ENCODE results near the gene COPS4. TPM values are rescaled to one million over a fixed set of nuclear protein-coding genes. Genes with fewer than 3 reads are reported as not detected.
"Not testable (repeated sequence)": the region's sequence is repeated elsewhere in the genome, so short reads cannot be mapped to it uniquely, and the experiment has no call there.

Gene COPS4
- total RNA-seq, 6 donors from 2014 or later: 9.4 to 50.9 (median 33.3) TPM

GRCh38 chr4:83075311-83076095 is 40.5 kb downstream of the COPS4 start:
- no peak for TF ChIP-seq POLR2A (IDR thresholded peaks at IDR 0.05)
- no peak for TF ChIP-seq POLR2AphosphoS5 (IDR thresholded peaks at IDR 0.05)
- TF ChIP-seq EP300 (IDR thresholded peaks at IDR 0.05): no peak
- no peak for TF ChIP-seq CTCF (IDR thresholded peaks at IDR 0.05)
- Histone ChIP-seq H3K9me3 (no peaks in the 10 kb centered on the region), H3K4me1 (no peaks in the 10 kb centered on the region), H3K36me3 (peaks cover 0 to 36% (median 19%) of the 10 kb centered on the region in 4 donors), H3K27ac (no peak overlapping the region), H3K27me3 (no peaks in the 10 kb centered on the region), H3K4me3 (no peak overlapping the region)
- ATAC-seq (ENCODE audit: low FRiP score in 2 of 2) (peak in 1 of 2 donors; percentile 36), DNase-seq (no peak)
- WGBS, 2 donors: 69 to 72% methylated on average over 4 of the region's 4 CpGs

- ATAC-seq (ENCODE audit: low FRiP score in 2 of 2) (no peak), DNase-seq (no peak)
- Histone ChIP-seq H3K4me1 (peaks cover 0 to 13% (median 3%) of the 10 kb centered on the region in 4 donors), H3K4me3 (no peak overlapping the region), H3K36me3 (peaks cover 0 to 12% (median 9%) of the 10 kb centered on the region in 4 donors), H3K27ac (no peak overlapping the region), H3K27me3 (no peaks in the 10 kb centered on the region), H3K9me3 (no peaks in the 10 kb centered on the region)
- 86 to 91% methylated on average over 6 of the region's 6 CpGs for WGBS, 2 donors
- no peak for TF ChIP-seq EP300 (IDR thresholded peaks at IDR 0.05)
- TF ChIP-seq POLR2AphosphoS5 (IDR thresholded peaks at IDR 0.05): no peak
- no peak for TF ChIP-seq CTCF (IDR thresholded peaks at IDR 0.05)
- TF ChIP-seq POLR2A (IDR thresholded peaks at IDR 0.05): no peak
Measured at GRCh38 chr4:83080561-83080960, 45.6 kb downstream of the COPS4 start.

- ATAC-seq (ENCODE audit: low FRiP score in 2 of 2): peak in 1 of 2 donors; percentile 30
- 73 to 92% methylated on average over 3 to 4 of the region's 4 CpGs for WGBS, 2 donors
Measured at GRCh38 chr4:83082777-83083176, 47.8 kb downstream of the COPS4 start.

GRCh38 chr4:83083925-83084475 is 49.0 kb downstream of the COPS4 start:
- 54 to 55% methylated on average over 4 to 9 of the region's 11 CpGs for WGBS, 2 donors
- no peaks in the 10 kb centered on the region for H3K27me3 ChIP-seq
- H3K9me3 ChIP-seq: no peaks in the 10 kb centered on the region
- H3K4me1 ChIP-seq: peaks cover 0 to 13% (median 3%) of the 10 kb centered on the region in 4 donors
- H3K4me3 ChIP-seq: no peak overlapping the region
- ATAC-seq (ENCODE audit: low FRiP score in 2 of 2) (peak; percentile 80 to 81), DNase-seq (peak in 1 of 2 donors; percentile 40)
- H3K36me3 ChIP-seq: peaks cover 0 to 4% (median 0%) of the 10 kb centered on the region in 4 donors
- TF ChIP-seq POLR2AphosphoS5 (IDR thresholded peaks at IDR 0.05) (no peak), CTCF (IDR thresholded peaks at IDR 0.05) (peak in 2 of 6 experiments; percentile 29 to 36)
- peak overlapping the region in 1 of 4 donors; percentile 71 for H3K27ac ChIP-seq

More at GRCh38 chr4:83082777-83083176, 47.8 kb downstream of the COPS4 start:
- no peak for TF ChIP-seq POLR2A (IDR thresholded peaks at IDR 0.05)
- TF ChIP-seq EP300 (IDR thresholded peaks at IDR 0.05): no peak
- no peak for TF ChIP-seq CTCF (IDR thresholded peaks at IDR 0.05)
- TF ChIP-seq POLR2AphosphoS5 (IDR thresholded peaks at IDR 0.05): no peak
- DNase-seq: peak in 1 of 2 donors; percentile 24
- Histone ChIP-seq H3K36me3 (no peaks in the 10 kb centered on the region), H3K9me3 (no peaks in the 10 kb centered on the region), H3K27ac (peak overlapping the region in 2 of 4 donors; percentile 22 to 71), H3K4me3 (no peak overlapping the region), H3K27me3 (no peaks in the 10 kb centered on the region), H3K4me1 (peaks cover 0 to 13% (median 3%) of the 10 kb centered on the region in 4 donors)

GRCh38 chr4:83084956-83085355 is 50.0 kb downstream of the COPS4 start:
- 86 to 87% methylated on average over 12 of the region's 12 CpGs for WGBS, 2 donors
- not testable (repeated sequence) for H3K27ac ChIP-seq; H3K27me3 ChIP-seq; H3K4me3 ChIP-seq; H3K9me3 ChIP-seq; ATAC-seq (ENCODE audit: low FRiP score in 2 of 2)
- Histone ChIP-seq H3K4me1 (peaks cover 0 to 13% (median 3%) of the 10 kb centered on the region in 4 donors), H3K36me3 (peaks cover 0 to 11% (median 0%) of the 10 kb centered on the region in 4 donors)
- peak in 1 of 2 donors; percentile 25 for DNase-seq

All from upper lobe of left lung (tissue), 6 donors.